Fibroblast of skin of left quadriceps (primary cell): ENCODE measurements around the gene ELOA2.
"Not testable (repeated sequence)": the region's sequence is repeated elsewhere in the genome, so short reads cannot be mapped to it uniquely, and the experiment has no call there.

Source experiments
- DNase-seq, 2 experiments: peaks; one replicate each; pipeline ENCODE4 v3.0.0-alpha.2; 2013; ENCODE audit warnings: low read depth in 2 of 2

ELOA2 gene

GRCh38 chr18:47020757-47021156 is 14.7 kb downstream of the ELOA2 start:
- DNase-seq: not testable (repeated sequence)

- not testable (repeated sequence) for DNase-seq
These were observed 15.6 kb downstream of the ELOA2 start for GRCh38 chr18:47019870-47020269.
